Measurements from ENCODE around the gene STAT2.
A peak's percentile ranks its signal among the peaks of the same experiment; 100 is the strongest.
"Not testable (repeated sequence)": the region's sequence is repeated elsewhere in the genome, so short reads cannot be mapped to it uniquely, and the experiment has no call there.

The STAT2 gene

GRCh38 chr12:56362130-56363059 is 2.5 kb upstream of the STAT2 start, which contains the start of gene APOF:
TSS of gene APOF (minus strand) at chr12:56362857. CDS start at chr12:56362745, 112 bp downstream.
- no peak for DNase-seq (ENCODE audit: low read depth, low spot score)

GRCh38 chr12:56361487-56362129 is 1.7 kb upstream of the STAT2 start:
- no peak for DNase-seq (ENCODE audit: low read depth, low spot score)

- DNase-seq (ENCODE audit: low read depth, low spot score) = no peak
Measured at GRCh38 chr12:56358836-56359532, 923 bp downstream of the STAT2 start.

- no peak for DNase-seq (ENCODE audit: low read depth, low spot score)
Measured at GRCh38 chr12:56351325-56351724, 8.6 kb downstream of the STAT2 start.

- no peak for DNase-seq (ENCODE audit: low read depth, low spot score)
Measured at GRCh38 chr12:56350662-56351061, 9.2 kb downstream of the STAT2 start.

GRCh38 chr12:56348776-56349175 is 11.1 kb downstream of the STAT2 start:
- no peak for DNase-seq (ENCODE audit: low read depth, low spot score)

- not testable (repeated sequence) for DNase-seq (ENCODE audit: low read depth, low spot score)
Measured at GRCh38 chr12:56347255-56347654, 12.7 kb downstream of the STAT2 start.

- peak; percentile 53 for DNase-seq (ENCODE audit: low read depth, low spot score)
Measured at GRCh38 chr12:56346675-56347074, 13.2 kb downstream of the STAT2 start.

GRCh38 chr12:56342290-56342689 is 17.6 kb downstream of the STAT2 start:
- not testable (repeated sequence) for DNase-seq (ENCODE audit: low read depth, low spot score)

- DNase-seq (ENCODE audit: low read depth, low spot score) = no peak
Measured at GRCh38 chr12:56341616-56342015, 18.3 kb downstream of the STAT2 start.

GRCh38 chr12:56339158-56339422 is 20.8 kb downstream of the STAT2 start:
- DNase-seq (ENCODE audit: low read depth, low spot score) = no peak

- DNase-seq (ENCODE audit: low read depth, low spot score) = peak; percentile 65
Measured at GRCh38 chr12:56338308-56339157, 21.4 kb downstream of the STAT2 start, which contains the start of gene IL23A. TSS of gene IL23A (plus strand) at chr12:56338884. CDS start at chr12:56339045, 161 bp downstream.

- no peak for DNase-seq (ENCODE audit: low read depth, low spot score)
Measured at GRCh38 chr12:56337753-56338251, 22.1 kb downstream of the STAT2 start.

GRCh38 chr12:56336361-56337167 is 23.3 kb downstream of the STAT2 start:
- DNase-seq (ENCODE audit: low read depth, low spot score) = peak; percentile 48

- DNase-seq (ENCODE audit: low read depth, low spot score) = not testable (repeated sequence)
Measured at GRCh38 chr12:56335527-56335926, 24.4 kb downstream of the STAT2 start.

- DNase-seq (ENCODE audit: low read depth, low spot score) = no peak
Measured at GRCh38 chr12:56334490-56334793, 25.5 kb downstream of the STAT2 start.

- DNase-seq (ENCODE audit: low read depth, low spot score) = peak; percentile 98
Measured at GRCh38 chr12:56333679-56334489, 26.0 kb downstream of the STAT2 start, which contains the start of gene PAN2. TSS of gene PAN2 (minus strand) at chr12:56334000. CDS start at chr12:56333094, 906 bp downstream.

GRCh38 chr12:56333197-56333678 is 26.7 kb downstream of the STAT2 start:
- no peak for DNase-seq (ENCODE audit: low read depth, low spot score)

GRCh38 chr12:56332512-56333196 is 27.3 kb downstream of the STAT2 start:
- DNase-seq (ENCODE audit: low read depth, low spot score) = no peak

Data from ELF-1 (cell line).